K562 (cell line): ENCODE data around the gene SLC25A45. TPM values are rescaled to one million over a fixed set of nuclear protein-coding genes. Genes with fewer than 3 reads are reported as not detected.

Source experiments
- ARID1B ChIP-seq: fragments of 450-650 bp; IDR thresholded peaks from 2 replicates; pipeline ENCODE4 v1.6.1; 2016; ENCODE audit warnings: antibody characterized with exemption, mild to moderate bottlenecking, inconsistent platforms
- BDP1 ChIP-seq: IDR thresholded peaks from 3 replicates; pipeline ENCODE4 v1.6.1; 2011; ENCODE audit not compliant: insufficient read length, insufficient read depth
- DACH1 ChIP-seq: fragments of 450-650 bp; IDR thresholded peaks from 2 replicates; pipeline ENCODE4 v1.6.1; 2018; ENCODE audit not compliant: partially characterized antibody
- FOXP1 ChIP-seq: sonication (generic); formaldehyde crosslinking; IDR thresholded peaks from 2 replicates; pipeline ENCODE4 v1.8.0; 2022; ENCODE audit warnings: mild to moderate bottlenecking, missing genetic modification reagents
- KDM5B ChIP-seq: fragments of 200-600 bp; sonication (generic); IDR thresholded peaks from 2 replicates; pipeline ENCODE4 v1.6.1; 2012; ENCODE audit warnings: low read depth, mild to moderate bottlenecking, moderate library complexity, low read length, control low read depth, inconsistent platforms; ENCODE audit not compliant: insufficient replicate concordance
- MCM2 ChIP-seq: fragments of 450-650 bp; IDR thresholded peaks from 2 replicates; pipeline ENCODE4 v1.6.1; 2017; ENCODE audit warnings: low read depth, mild to moderate bottlenecking
- MCM5 ChIP-seq: fragments of 450-650 bp; IDR thresholded peaks from 2 replicates; pipeline ENCODE4 v1.6.1; 2016; ENCODE audit warnings: low read depth
- MITF ChIP-seq: IDR thresholded peaks from 2 replicates; pipeline ENCODE4 v1.6.1; 2014; ENCODE audit warnings: antibody characterized with exemption
- NFE2L1 ChIP-seq: fragments of 450-650 bp; IDR thresholded peaks from 2 replicates; pipeline ENCODE4 v1.6.1; 2016; ENCODE audit warnings: missing genetic modification characterization, low read depth, mild to moderate bottlenecking, missing compliant biosample characterization, moderate library complexity, borderline replicate concordance
- PKNOX1 ChIP-seq: fragments of 450-650 bp; IDR thresholded peaks from 2 replicates; pipeline ENCODE4 v1.6.1; 2016
- PRPF4 ChIP-seq: fragments of 200-400 bp; formaldehyde crosslinking; IDR thresholded peaks from one replicate; pipeline ENCODE4 v1.6.1; 2017; ENCODE audit warnings: low read length, low read depth, mild to moderate bottlenecking; ENCODE audit not compliant: insufficient read depth, poor library complexity, severe bottlenecking
- RBM25 ChIP-seq: fragments of 200-400 bp; formaldehyde crosslinking; IDR thresholded peaks from 2 replicates; pipeline ENCODE4 v1.6.1; 2018; ENCODE audit warnings: low read length, low read depth, moderate library complexity; ENCODE audit not compliant: severe bottlenecking
- RBM39 ChIP-seq: fragments of 200-400 bp; formaldehyde crosslinking; optimal IDR thresholded peaks from 2 replicates; pipeline ENCODE3; 2018; ENCODE audit warnings: low read depth, low read length
- SAFB ChIP-seq: fragments of 200-400 bp; formaldehyde crosslinking; IDR thresholded peaks from 2 replicates; pipeline ENCODE4 v1.6.1; 2017; ENCODE audit warnings: low read depth, low read length, borderline replicate concordance
- SLC30A9 ChIP-seq: fragments of 250-450 bp; sonication (Bioruptor Pico); IDR thresholded peaks from 2 replicates; pipeline ENCODE4 v1.8.0; 2022; ENCODE audit warnings: mild to moderate bottlenecking, moderate library complexity
- TEAD1 ChIP-seq, 2 experiments: fragments of 450-650 bp in 1 of 2; sonication (generic) in 1 of 2; formaldehyde crosslinking; IDR thresholded peaks; 2 replicates each; pipeline versions ENCODE4 v1.4.0 to v1.8.0; 2020 to 2022; ENCODE audit warnings: mild to moderate bottlenecking in 2 of 2, missing genetic modification reagents in 1 of 2
- WHSC1 ChIP-seq: IDR thresholded peaks from one replicate; pipeline ENCODE4 v1.6.1; 2012; ENCODE audit warnings: low read length, control low read depth, inconsistent platforms
- XRCC3 ChIP-seq: fragments of 450-650 bp; IDR thresholded peaks from 2 replicates; pipeline ENCODE4 v1.6.1; 2017; ENCODE audit warnings: mild to moderate bottlenecking, moderate library complexity
- ZBTB11 ChIP-seq, 3 experiments: fragments of 200-800 bp in 1 of 3; fragments of 250-450 bp in 1 of 3; fragments of 450-650 bp in 1 of 3; sonication (Bioruptor Pico) in 1 of 3; sonication (Bioruptor generic) in 1 of 3; formaldehyde crosslinking in 1 of 3; IDR thresholded peaks; 2 replicates each; pipeline versions ENCODE4 v1.6.1 to v1.8.0; 2016 to 2022; ENCODE audit warnings: mild to moderate bottlenecking in 2 of 3, missing genetic modification characterization in 2 of 3, missing compliant biosample characterization in 1 of 3, moderate library complexity in 1 of 3
- ZBTB8A ChIP-seq: fragments of 450-650 bp; IDR thresholded peaks from 2 replicates; pipeline ENCODE4 v1.6.1; 2018; ENCODE audit warnings: mild to moderate bottlenecking, moderate library complexity; ENCODE audit not compliant: partially characterized antibody
- ZNF232 ChIP-seq: sonication (generic); formaldehyde crosslinking; IDR thresholded peaks from 2 replicates; pipeline ENCODE4 v1.8.0; 2022; ENCODE audit warnings: mild to moderate bottlenecking, missing genetic modification reagents
- ZNF717 ChIP-seq: fragments of 250-450 bp; sonication (Bioruptor Pico); IDR thresholded peaks from 2 replicates; pipeline ENCODE4 v1.5.0; 2021
- polyA plus RNA-seq, 8 experiments: library from polyadenylated mRNA; depleted of rRNA in 4 of 8; stranded (reverse) in 5 of 8; unstranded in 3 of 8; fragments of >200 nt; fragmentation: Nextera tagmentation in 2 of 8; fragmentation: Illumina TruSeq in 1 of 8; extraction: Ambion mirVana in 2 of 8; extraction: Trizol in 1 of 8; gene quantifications; 2 replicates each; pipeline versions ENCODE4 v1.2.1 to v1.2.3, GENCODE V29; 2011 to 2014; ENCODE audit warnings: inconsistent platforms in 1 of 8, missing spikeins in 1 of 8
- total RNA-seq, 7 experiments: library from RNA; depleted of rRNA in 6 of 7; stranded (reverse); fragments of >200 nt in 6 of 7; fragmentation: Illumina TruSeq in 2 of 7; extraction: Trizol in 2 of 7; gene quantifications; 2 replicates each; pipeline versions ENCODE4 v1.2.1 to v1.2.3, GENCODE V29; 2011 to 2021; ENCODE audit warnings: low replicate concordance in 1 of 7

SLC25A45 gene
- total and polyA plus RNA-seq, 9 of the 15 experiments (the other 6 are each of a cell fraction or from before 2014, with no cell fraction given): 0.15 to 2.3 (median 0.68) TPM

- TF ChIP-seq ZBTB11 (CRISPR knock-in tag; IDR thresholded peaks at IDR 0.05) (peak; percentile 8 to 30 (median 19); a peak in 2 of 6 replicates), SAFB (no peak), RBM25 (no peak), PKNOX1 (peak; percentile 16; the same call in 1 of the 2 replicates), KDM5B (peak; percentile 64), ZBTB8A (no peak), ARID1B (peak; percentile 59), WHSC1 (no peak), TEAD1 (CRISPR knock-in tag; IDR thresholded peaks at IDR 0.05) (peak in 1 of 2 experiments; percentile 87; a peak in 2 of 4 replicates), BDP1 (no peak), SLC30A9 (CRISPR knock-in tag) (no peak), NFE2L1 (no peak), MCM5 (no peak), PRPF4 (no peak), MITF (peak; percentile 91), MCM2 (no peak), FOXP1 (no peak), DACH1 (no peak), XRCC3 (no peak), ZNF232 (CRISPR knock-in tag) (no peak), ZNF717 (CRISPR knock-in tag) (no peak), RBM39 (no peak)
These were observed 38.7 kb upstream of the SLC25A45 start (continued) for GRCh38 chr11:65420979-65421793.
